Measurements from ENCODE around the gene CHI3L2. TPM values are rescaled to one million over a fixed set of nuclear protein-coding genes. Genes with fewer than 3 reads are reported as not detected.

CHI3L2 gene
- total RNA-seq, 1 donor from 2014 or later: 1.1 TPM

GRCh38 chr1:111203681-111204200 is 23.8 kb upstream of the CHI3L2 start:
- peak overlapping the region; percentile 77 for H3K4me3 ChIP-seq

GRCh38 chr1:111204201-111204982 is 23.1 kb upstream of the CHI3L2 start:
- H3K27ac ChIP-seq (replicated peaks): peak overlapping the region; percentile 48

More at GRCh38 chr1:111203681-111204200, 23.8 kb upstream of the CHI3L2 start:
- Histone ChIP-seq H3K27me3 (ENCODE audit: low read depth) (peaks cover 46% of the 10 kb centered on the region), H3K36me3 (no peaks in the 10 kb centered on the region), H3K4me1 (peaks cover 20% of the 10 kb centered on the region), H3K27ac (replicated peaks) (peak overlapping the region; percentile 48), H3K9me3 (replicated peaks) (no peaks in the 10 kb centered on the region)
- intact Hi-C loops (cut with micrococcal nuclease): no loop called here
- DNase-seq: peak; percentile 72
- TF ChIP-seq CTCF (IDR thresholded peaks at IDR 0.05; ENCODE audit: borderline replicate concordance): no peak

GRCh38 chr1:111204983-111205713 is 22.4 kb upstream of the CHI3L2 start:
- no peak for TF ChIP-seq CTCF (IDR thresholded peaks at IDR 0.05; ENCODE audit: borderline replicate concordance)
- intact Hi-C loops (cut with micrococcal nuclease): no loop called here
- DNase-seq: no peak
- H3K9me3 ChIP-seq (replicated peaks): no peaks in the 10 kb centered on the region
- H3K27me3 ChIP-seq (ENCODE audit: low read depth): peaks cover 59% of the 10 kb centered on the region
- H3K4me1 ChIP-seq: peaks cover 20% of the 10 kb centered on the region
- H3K4me3 ChIP-seq: peak overlapping the region; percentile 77
- no peak overlapping the region for H3K27ac ChIP-seq (replicated peaks)
- H3K36me3 ChIP-seq: no peaks in the 10 kb centered on the region

More at GRCh38 chr1:111204201-111204982, 23.1 kb upstream of the CHI3L2 start:
- Histone ChIP-seq H3K27me3 (ENCODE audit: low read depth) (peaks cover 51% of the 10 kb centered on the region), H3K4me1 (peaks cover 20% of the 10 kb centered on the region), H3K9me3 (replicated peaks) (no peaks in the 10 kb centered on the region), H3K36me3 (no peaks in the 10 kb centered on the region), H3K4me3 (peak overlapping the region; percentile 77)
- no peak for TF ChIP-seq CTCF (IDR thresholded peaks at IDR 0.05; ENCODE audit: borderline replicate concordance)
- peak; percentile 35 for DNase-seq
- intact Hi-C loops (cut with micrococcal nuclease): no loop called here

GRCh38 chr1:111205714-111206050 is 21.8 kb upstream of the CHI3L2 start:
- peaks cover 63% of the 10 kb centered on the region for H3K27me3 ChIP-seq (ENCODE audit: low read depth)
- TF ChIP-seq CTCF (IDR thresholded peaks at IDR 0.05; ENCODE audit: borderline replicate concordance): no peak
- peaks cover 20% of the 10 kb centered on the region for H3K4me1 ChIP-seq
- H3K27ac ChIP-seq (replicated peaks): no peak overlapping the region
- no peaks in the 10 kb centered on the region for H3K9me3 ChIP-seq (replicated peaks)
- DNase-seq: no peak
- intact Hi-C loops (cut with micrococcal nuclease): no loop called here
- H3K4me3 ChIP-seq: no peak overlapping the region
- no peaks in the 10 kb centered on the region for H3K36me3 ChIP-seq

DNA sequence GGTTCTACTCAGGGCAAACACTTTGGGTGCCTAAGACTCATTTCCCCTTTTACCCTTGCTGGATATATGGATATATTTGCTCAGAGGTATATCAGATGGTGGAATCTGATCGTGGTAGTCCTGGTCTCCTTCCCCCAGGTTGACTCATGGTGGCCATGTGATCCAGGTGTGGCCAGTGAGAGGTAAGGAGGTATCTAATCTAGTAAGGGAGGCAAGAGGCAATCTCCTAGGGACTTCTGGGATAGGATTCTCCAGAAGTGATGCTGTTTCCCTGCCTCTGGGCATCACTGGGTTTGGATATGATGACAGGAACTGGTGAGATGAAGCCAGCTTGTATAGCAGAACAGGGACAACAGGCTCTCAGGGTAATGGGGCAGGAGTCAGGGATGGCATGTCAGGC is 18.6 kb upstream of the CHI3L2 start:
- H3K4me3 ChIP-seq: no peak overlapping the region
- no peak overlapping the region for H3K27ac ChIP-seq (replicated peaks)
- no peaks in the 10 kb centered on the region for H3K36me3 ChIP-seq
- intact Hi-C loops (cut with micrococcal nuclease): no loop called here
- H3K9me3 ChIP-seq (replicated peaks): no peaks in the 10 kb centered on the region
- DNase-seq: no peak
- TF ChIP-seq CTCF (IDR thresholded peaks at IDR 0.05; ENCODE audit: borderline replicate concordance): no peak
- H3K27me3 ChIP-seq (ENCODE audit: low read depth): peaks cover 70% of the 10 kb centered on the region
- H3K4me1 ChIP-seq: peaks cover 16% of the 10 kb centered on the region
